HG03139 (cell line): ENCODE data around the gene FASTK.

Experiments used
- ATAC-seq: cut with Tn5 transposase; IDR thresholded peaks from one replicate; pipeline ENCODE4 v1.9.1; 2021; ENCODE audit not compliant: unreplicated experiment

FASTK gene

GRCh38 chr7:151068069-151068773, 12.4 kb downstream of the FASTK start:
- ATAC-seq = no peak

GRCh38 chr7:151066273-151066974, 14.2 kb downstream of the FASTK start:
- no peak for ATAC-seq

- ATAC-seq = no peak
Observed at GRCh38 chr7:151065516-151065915, 15.1 kb downstream of the FASTK start.

- ATAC-seq = no peak
Observed at GRCh38 chr7:151064993-151065392, 15.6 kb downstream of the FASTK start.

GRCh38 chr7:151064454-151064853, 16.2 kb downstream of the FASTK start:
- no peak for ATAC-seq

- ATAC-seq = no peak
Observed at GRCh38 chr7:151063212-151063561, 17.4 kb downstream of the FASTK start.

GRCh38 chr7:151062399-151063211, 18.0 kb downstream of the FASTK start:
- no peak for ATAC-seq

- ATAC-seq = no peak
Observed at GRCh38 chr7:151062111-151062398, 18.6 kb downstream of the FASTK start.

- ATAC-seq = no peak
Observed at GRCh38 chr7:151061213-151062110, 19.1 kb downstream of the FASTK start.

- ATAC-seq = no peak
Observed at GRCh38 chr7:151060416-151061212, 20.0 kb downstream of the FASTK start.

- no peak for ATAC-seq
Observed at GRCh38 chr7:151060113-151060415, 20.5 kb downstream of the FASTK start.

- ATAC-seq = no peak
Observed at GRCh38 chr7:151059367-151060112, 21.1 kb downstream of the FASTK start, which contains the start of gene SLC4A2. TSS of gene SLC4A2 (plus strand) at chr7:151059589. CDS start at chr7:151061988, 2,399 bp downstream.

- no peak for ATAC-seq
Observed at GRCh38 chr7:151058781-151059366, 21.7 kb downstream of the FASTK start.

- ATAC-seq = peak; percentile 86
Observed at GRCh38 chr7:151057989-151058780, 22.4 kb downstream of the FASTK start.

GRCh38 chr7:151057506-151057988, 23.1 kb downstream of the FASTK start, which contains the start of gene CDK5:
TSS of gene CDK5 (minus strand) at chr7:151057897. CDS start at chr7:151057848, 49 bp downstream.
- ATAC-seq = peak; percentile 6

- no peak for ATAC-seq
Observed at GRCh38 chr7:151056666-151057505, 23.7 kb downstream of the FASTK start.

- ATAC-seq = no peak
Observed at GRCh38 chr7:151056283-151056665, 24.3 kb downstream of the FASTK start.
